Gastrocnemius medialis (tissue), 4 donors: ENCODE results near the gene METTL16. TPM values are rescaled to one million over a fixed set of nuclear protein-coding genes. Genes with fewer than 3 reads are reported as not detected.
"Not testable (repeated sequence)": the region's sequence is repeated elsewhere in the genome, so short reads cannot be mapped to it uniquely, and the experiment has no call there.

ENCODE experiments used
- ATAC-seq, 2 donors: fragments of 150-250 bp; one replicate each; pipeline ENCODE4 v1.9.1; 2016
- DNase-seq, 2 donors: peaks; one replicate each; pipeline ENCODE4 v3.0.0-alpha.2; 2019
- H3K27ac ChIP-seq, 4 donors: fragments of 200-600 bp; sonication (generic); 1 replicate in 1 of 4; 2 replicates in 3 of 4; pipeline ENCODE4 v1.5.1; 2016 to 2018; ENCODE audit warnings: mild to moderate bottlenecking in 2 of 4, moderate library complexity in 1 of 4
- H3K27me3 ChIP-seq, 3 donors: fragments of 200-600 bp; sonication (generic) in 2 of 3; 1 replicate in 1 of 3; 2 replicates in 2 of 3; pipeline versions ENCODE4 v1.5.1 to v1.6.0; 2016 to 2019; ENCODE audit warnings: mild to moderate bottlenecking in 1 of 3, moderate library complexity in 1 of 3
- H3K36me3 ChIP-seq, 2 donors: fragments of 200-600 bp; sonication (generic) in 1 of 2; one replicate each; pipeline ENCODE4 v1.5.1; 2017 to 2018
- H3K4me1 ChIP-seq, 2 donors: fragments of 200-600 bp; sonication (generic) in 1 of 2; one replicate each; pipeline ENCODE4 v1.5.1; 2016 to 2017; ENCODE audit warnings: mild to moderate bottlenecking in 2 of 2
- H3K4me3 ChIP-seq, 4 donors: fragments of 200-600 bp; sonication (generic) in 3 of 4; 1 replicate in 1 of 4; 2 replicates in 3 of 4; pipeline ENCODE4 v1.5.1; 2016 to 2019; ENCODE audit warnings: mild to moderate bottlenecking in 2 of 4
- H3K9me3 ChIP-seq, 3 donors: fragments of 200-600 bp; sonication (generic) in 2 of 3; 1 replicate in 1 of 3; 2 replicates in 2 of 3; pipeline ENCODE4 v1.5.1; 2016 to 2019
- CTCF ChIP-seq, 5 experiments: fragments of 450-650 bp in 3 of 5; fragments of 200-600 bp in 2 of 5; sonication (generic) in 2 of 5; IDR thresholded peaks in 4 of 5; conservative IDR thresholded peaks in 1 of 5; 1 replicate in 4 of 5; 2 replicates in 1 of 5; pipeline ENCODE4 v1.5.1; 2016 to 2019; ENCODE audit warnings: antibody characterized with exemption in 5 of 5, mild to moderate bottlenecking in 3 of 5, moderate library complexity in 3 of 5
- POLR2A ChIP-seq, 2 donors: fragments of 450-650 bp; IDR thresholded peaks; one replicate each; pipeline ENCODE4 v1.6.1; 2017; ENCODE audit warnings: antibody characterized with exemption in 2 of 2, mild to moderate bottlenecking in 2 of 2, moderate library complexity in 2 of 2
- in situ Hi-C, 4 donors: fragments of 200-750 bp; cut with MboI; loops; one replicate each; pipeline versions ENCODE4 v1.15.0 to v1.8.0; 2017; ENCODE audit warnings: low sequenced_read_pairs in 4 of 4
- intact Hi-C: fragments of 100-400 bp; cut with DNase I; formaldehyde crosslinking; loops from one replicate; pipeline ENCODE4 v1.15.1; 2023; ENCODE audit warnings: low total_unique reads
- total RNA-seq, 4 donors: library from RNA; depleted of rRNA; stranded (reverse); fragments of >200 nt; gene quantifications; one replicate each; pipeline versions ENCODE4 v1.1.0 to v1.2.3, GENCODE V29; 2016

METTL16 gene
- total RNA-seq, 4 donors from 2014 or later = 18.2 to 59.7 (median 25.4) TPM

DNA sequence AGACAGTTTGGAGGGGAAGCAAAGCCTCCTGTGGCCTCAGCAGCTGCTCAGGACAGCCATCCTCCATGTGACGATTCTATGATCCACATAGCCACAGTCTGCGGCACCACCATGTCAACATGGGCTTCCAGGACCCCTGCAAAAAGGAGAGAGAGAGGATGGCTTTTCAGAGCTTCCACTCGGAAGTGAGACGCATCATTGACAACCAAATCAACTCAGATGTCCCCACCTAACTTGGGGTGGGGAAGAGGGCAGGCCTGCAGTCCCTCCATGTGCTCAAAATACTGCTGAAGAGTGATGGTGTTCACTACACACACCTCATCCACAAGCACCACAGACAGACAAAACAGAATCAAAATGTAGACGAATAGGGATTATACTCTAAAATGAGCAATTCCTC, 5.9 kb upstream of the METTL16 start:
- Histone ChIP-seq H3K9me3 (no peaks in the 10 kb centered on the region), H3K4me1 (no peaks in the 10 kb centered on the region), H3K36me3 (no peaks in the 10 kb centered on the region), H3K27ac (no peak overlapping the region), H3K4me3 (no peak overlapping the region), H3K27me3 (no peaks in the 10 kb centered on the region)
- ATAC-seq (no peak), DNase-seq (no peak)
- intact Hi-C loops (no loop called here), in situ Hi-C loops (loop anchor here in 1 of 4 donors (10.0 kb wide), 1 partner anchor 157 kb away; no protein-coding TSS in a partner anchor)
- TF ChIP-seq CTCF (IDR thresholded peaks at IDR 0.05 in 4 of 5, conservative IDR thresholded peaks at IDR 0.05 in 1 of 5) (no peak), POLR2A (IDR thresholded peaks at IDR 0.05) (no peak)

GRCh38 chr17:2511138-2511461, 588 bp downstream of the METTL16 start:
- no peaks in the 10 kb centered on the region for H3K36me3 ChIP-seq
- intact Hi-C loops (loop anchor here (1.0 to 5.0 kb wide), 2 partner anchors 82 to 196 kb away; partner anchors contain the start of gene PAFAH1B1), in situ Hi-C loops (loop anchor here in 1 of 4 donors (10.0 kb wide), 1 partner anchor 164 kb away; no protein-coding TSS in a partner anchor)
- H3K4me3 ChIP-seq = peak overlapping the region; percentile 66 to 81 (median 74)
- DNase-seq (no peak), ATAC-seq (peak; percentile 3 to 15)
- TF ChIP-seq CTCF (IDR thresholded peaks at IDR 0.05 in 4 of 5, conservative IDR thresholded peaks at IDR 0.05 in 1 of 5) (no peak), POLR2A (IDR thresholded peaks at IDR 0.05) (no peak)
- no peaks in the 10 kb centered on the region for H3K27me3 ChIP-seq
- H3K9me3 ChIP-seq = no peaks in the 10 kb centered on the region
- peak overlapping the region; percentile 86 to 88 (median 88) for H3K27ac ChIP-seq
- H3K4me1 ChIP-seq = peaks cover 18 to 26% of the 10 kb centered on the region in 2 donors

DNA sequence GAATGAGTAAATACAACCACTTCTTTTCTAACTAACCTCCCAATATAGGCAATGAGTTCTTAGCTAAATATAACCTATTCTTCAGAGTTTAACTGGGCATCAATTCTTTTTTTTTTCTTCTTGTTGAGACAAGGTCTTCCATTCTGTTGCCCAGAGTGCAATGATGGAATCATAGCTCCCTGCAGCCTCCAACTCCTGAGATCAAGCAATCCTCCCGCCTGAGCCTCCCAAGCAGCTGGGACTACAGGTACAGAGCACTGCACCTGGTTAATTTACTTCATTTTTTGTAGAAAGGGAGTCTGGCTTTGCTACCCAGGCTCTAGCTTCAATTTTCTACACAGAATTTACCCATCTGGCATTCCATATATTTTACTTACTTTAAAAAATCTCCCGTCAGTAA, 1.1 kb downstream of the METTL16 start:
- Histone ChIP-seq H3K27ac (peak overlapping the region; percentile 86 to 88 (median 88)), H3K36me3 (no peaks in the 10 kb centered on the region), H3K4me1 (peaks cover 18 to 26% of the 10 kb centered on the region in 2 donors), H3K4me3 (peak overlapping the region; percentile 66 to 81 (median 74)), H3K27me3 (no peaks in the 10 kb centered on the region), H3K9me3 (no peaks in the 10 kb centered on the region)
- no peak for TF ChIP-seq CTCF (IDR thresholded peaks at IDR 0.05 in 4 of 5, conservative IDR thresholded peaks at IDR 0.05 in 1 of 5)
- TF ChIP-seq POLR2A (IDR thresholded peaks at IDR 0.05) = no peak
- DNase-seq (no peak), ATAC-seq (no peak)
- in situ Hi-C loops (loop anchor here in 1 of 4 donors (10.0 kb wide), 1 partner anchor 164 kb away; no protein-coding TSS in a partner anchor), intact Hi-C loops (loop anchor here (5.0 kb wide), 1 partner anchor 197 kb away; no protein-coding TSS in a partner anchor)

- Histone ChIP-seq H3K36me3 (no peaks in the 10 kb centered on the region), H3K9me3 (no peaks in the 10 kb centered on the region), H3K4me3 (no peak overlapping the region), H3K27me3 (no peaks in the 10 kb centered on the region), H3K4me1 (peaks cover 18 to 26% of the 10 kb centered on the region in 2 donors), H3K27ac (no peak overlapping the region)
- intact Hi-C loops (no loop called here), in situ Hi-C loops (no loop called here)
- ATAC-seq (no peak), DNase-seq (no peak)
- TF ChIP-seq POLR2A (IDR thresholded peaks at IDR 0.05) (no peak), CTCF (IDR thresholded peaks at IDR 0.05 in 4 of 5, conservative IDR thresholded peaks at IDR 0.05 in 1 of 5) (no peak)
Measured at GRCh38 chr17:2508035-2508434, 3.7 kb downstream of the METTL16 start.

- H3K36me3 ChIP-seq, H3K9me3 ChIP-seq, DNase-seq, intact Hi-C loops, H3K27ac ChIP-seq, H3K4me3 ChIP-seq, ATAC-seq, H3K27me3 ChIP-seq, in situ Hi-C loops: not testable (repeated sequence)
- H3K4me1 ChIP-seq = peaks cover 23 to 26% of the 10 kb centered on the region in 2 donors
Measured at GRCh38 chr17:2507015-2507414, 4.7 kb downstream of the METTL16 start.
